ENCODE results near the gene HOOK2. TPM values are rescaled to one million over a fixed set of nuclear protein-coding genes. Genes with fewer than 3 reads are reported as not detected.
A peak's percentile ranks its signal among the peaks of the same experiment; 100 is the strongest.
"Not testable (repeated sequence)": the region's sequence is repeated elsewhere in the genome, so short reads cannot be mapped to it uniquely, and the experiment has no call there.

The HOOK2 gene
- total RNA-seq, 4 donors from 2014 or later, result 55.1 to 227 (median 83.6) TPM

GRCh38 chr19:12720296-12720695, 55.1 kb downstream of the HOOK2 start:
- DNase-seq (ENCODE audit: low spot score in 2 of 2), result no peak
- H3K36me3 ChIP-seq, result peaks cover 37% of the 10 kb centered on the region
- H3K27ac ChIP-seq, result peak overlapping the region; percentile 95
- WGBS, result 87% methylated on average over 10 of the region's 10 CpGs
- TF ChIP-seq POLR2AphosphoS5 (IDR thresholded peaks at IDR 0.05), result no peak
- TF ChIP-seq EP300 (IDR thresholded peaks at IDR 0.05), result no peak
- no peak for TF ChIP-seq CTCF (IDR thresholded peaks at IDR 0.05)
- TF ChIP-seq POLR2A (IDR thresholded peaks at IDR 0.05), result no peak
- peak overlapping the region; percentile 81 for H3K4me3 ChIP-seq
- peaks cover 36% of the 10 kb centered on the region for H3K4me1 ChIP-seq
- H3K9me3 ChIP-seq, result no peaks in the 10 kb centered on the region
- H3K27me3 ChIP-seq, result no peaks in the 10 kb centered on the region

GRCh38 chr19:12715929-12716328, 59.4 kb downstream of the HOOK2 start:
- DNase-seq (ENCODE audit: low spot score in 2 of 2), result no peak
- H3K36me3 ChIP-seq, result peaks cover 77% of the 10 kb centered on the region
- no peak overlapping the region for H3K4me3 ChIP-seq
- H3K27me3 ChIP-seq, result no peaks in the 10 kb centered on the region
- TF ChIP-seq EP300 (IDR thresholded peaks at IDR 0.05) (no peak), POLR2AphosphoS5 (IDR thresholded peaks at IDR 0.05) (no peak), CTCF (IDR thresholded peaks at IDR 0.05) (no peak), POLR2A (IDR thresholded peaks at IDR 0.05) (no peak)
- H3K27ac ChIP-seq, result no peak overlapping the region
- 90% methylated on average over 3 of the region's 3 CpGs for WGBS
- H3K9me3 ChIP-seq, result no peaks in the 10 kb centered on the region
- peaks cover 16% of the 10 kb centered on the region for H3K4me1 ChIP-seq

GRCh38 chr19:12715102-12715501, 60.2 kb downstream of the HOOK2 start:
- H3K27me3 ChIP-seq, result no peaks in the 10 kb centered on the region
- peaks cover 85% of the 10 kb centered on the region for H3K36me3 ChIP-seq
- H3K9me3 ChIP-seq, result no peaks in the 10 kb centered on the region
- no peak for DNase-seq (ENCODE audit: low spot score in 2 of 2)
- no CpG with 5 or more reads among the region's 15 CpGs for WGBS
- H3K27ac ChIP-seq, result no peak overlapping the region
- TF ChIP-seq EP300 (IDR thresholded peaks at IDR 0.05) (no peak), POLR2A (IDR thresholded peaks at IDR 0.05) (no peak), CTCF (IDR thresholded peaks at IDR 0.05) (no peak), POLR2AphosphoS5 (IDR thresholded peaks at IDR 0.05) (no peak)
- no peak overlapping the region for H3K4me3 ChIP-seq
- peaks cover 8% of the 10 kb centered on the region for H3K4me1 ChIP-seq

GRCh38 chr19:12713304-12713703, 62.0 kb downstream of the HOOK2 start:
- H3K27me3 ChIP-seq; DNase-seq (ENCODE audit: low spot score in 2 of 2); H3K9me3 ChIP-seq; H3K4me3 ChIP-seq; H3K27ac ChIP-seq; H3K4me1 ChIP-seq: not testable (repeated sequence)
- WGBS, result 92% methylated on average over 9 of the region's 9 CpGs
- peaks cover 93% of the 10 kb centered on the region for H3K36me3 ChIP-seq

Other genes with a start within 250 kb of the HOOK2 start
- gene ZNF564, start 224.1 kb downstream of the HOOK2 start, total RNA-seq, result 10 to 100 TPM in 1 of 4 donors, 1 to 10 TPM in 3; 5.6 to 17.4 (median 7.6) TPM
- 1 to 10 TPM; 5.0 to 9.3 (median 7.0) TPM for gene ZNF490, start 164.7 kb downstream of the HOOK2 start, total RNA-seq
- gene ZNF791, start 164.6 kb downstream of the HOOK2 start, total RNA-seq, result 10 to 100 TPM; 14.3 to 36.1 (median 17.3) TPM
- 10 to 100 TPM; 42.6 to 94.1 (median 78.9) TPM for gene MAN2B1, start 108.8 kb downstream of the HOOK2 start, total RNA-seq
- 10 to 100 TPM in 3 of 4 donors, 1 to 10 TPM in 1; 9.8 to 21.9 (median 17.2) TPM for gene WDR83, start 108.7 kb downstream of the HOOK2 start, total RNA-seq
- 100 to 1,000 TPM; 108 to 265 (median 136) TPM for gene DHPS, start 93.7 kb downstream of the HOOK2 start, total RNA-seq
- gene GNG14, start 87.6 kb downstream of the HOOK2 start, total RNA-seq, result not detected
- 10 to 100 TPM in 3 of 4 donors, 1 to 10 TPM in 1; 9.7 to 13.7 (median 12.3) TPM for gene FBXW9, start 78.9 kb downstream of the HOOK2 start, total RNA-seq
- 100 to 1,000 TPM in 2 of 4 donors, 10 to 100 TPM in 2; 94.6 to 206 (median 110) TPM for gene TNPO2, start 51.6 kb downstream of the HOOK2 start, total RNA-seq
- 100 to 1,000 TPM; 164 to 228 (median 210) TPM for gene TRIR, start 40.9 kb downstream of the HOOK2 start, total RNA-seq
- gene GET3, start 38.1 kb downstream of the HOOK2 start, total RNA-seq, result 10 to 100 TPM; 26.2 to 63.6 (median 56.9) TPM
- gene BEST2, start 23.8 kb downstream of the HOOK2 start, total RNA-seq, result 10 to 100 TPM; 18.2 to 62.0 (median 46.8) TPM
- 1,000 to 10,000 TPM in 3 of 4 donors, 100 to 1,000 TPM in 1; 687 to 2,027 (median 1,088) TPM for gene JUNB, start 15.9 kb upstream of the HOOK2 start, total RNA-seq
- gene PRDX2, start 26.2 kb upstream of the HOOK2 start, total RNA-seq, result 100 to 1,000 TPM; 270 to 579 (median 540) TPM
- gene THSD8, start 26.5 kb upstream of the HOOK2 start, total RNA-seq, result 1 to 10 TPM in 1 of 4 donors, not detected in 3; 1.6 TPM
- gene RNASEH2A, start 31.0 kb upstream of the HOOK2 start, total RNA-seq, result 10 to 100 TPM; 12.3 to 15.4 (median 14.0) TPM
- not detected for gene RTBDN, start 59.0 kb upstream of the HOOK2 start, total RNA-seq
- gene MAST1, start 63.0 kb upstream of the HOOK2 start, total RNA-seq, result 1 to 10 TPM; 2.7 to 5.3 (median 3.7) TPM
- gene DNASE2, start 105.9 kb upstream of the HOOK2 start, total RNA-seq, result 10 to 100 TPM; 20.6 to 38.3 (median 31.1) TPM
- gene KLF1, start 111.6 kb upstream of the HOOK2 start, total RNA-seq, result not detected
- gene GCDH, start 115.6 kb upstream of the HOOK2 start, total RNA-seq, result 10 to 100 TPM; 28.5 to 33.0 (median 31.9) TPM
- gene SYCE2, start 143.7 kb upstream of the HOOK2 start, total RNA-seq, result under 1 TPM in 1 of 4 donors, not detected in 3; 0.89 TPM
- 10 to 100 TPM; 49.0 to 60.6 (median 50.9) TPM for gene FARSA, start 158.2 kb upstream of the HOOK2 start, total RNA-seq
- gene CALR, start 163.1 kb upstream of the HOOK2 start, total RNA-seq, result 100 to 1,000 TPM; 131 to 285 (median 237) TPM
- 100 to 1,000 TPM in 3 of 4 donors, 10 to 100 TPM in 1; 95.4 to 120 (median 109) TPM for gene RAD23A, start 170.3 kb upstream of the HOOK2 start, total RNA-seq
- gene GADD45GIP1, start 181.7 kb upstream of the HOOK2 start, total RNA-seq, result 10 to 100 TPM; 20.4 to 31.0 (median 24.8) TPM
- not detected for gene DAND5, start 194.0 kb upstream of the HOOK2 start, total RNA-seq
- 100 to 1,000 TPM; 126 to 223 (median 176) TPM for gene NFIX, start 219.9 kb upstream of the HOOK2 start, total RNA-seq

All from suprapubic skin (tissue), 4 donors.